OCI-LY1 (cell line): ENCODE results near the gene PIK3C2G.

Experiments used
- H2AFZ ChIP-seq: fragments of 200-600 bp; sonication (generic), shearing (Covaris generic); 2 replicates; pipeline ENCODE4 v1.6.0; 2014; ENCODE audit warnings: antibody characterized with exemption, mild to moderate bottlenecking, low read length
- H3F3A ChIP-seq: fragments of 200-600 bp; sonication (generic), shearing (Covaris generic); 2 replicates; pipeline ENCODE4 v1.6.0; 2014; ENCODE audit warnings: mild to moderate bottlenecking, antibody characterized with exemption, low read length, moderate library complexity; ENCODE audit not compliant: insufficient read depth
- H3K27ac ChIP-seq: fragments of 200-600 bp; sonication (generic); 2 replicates; pipeline ENCODE4 v1.5.1; 2014; ENCODE audit warnings: low read length, mixed run types, mild to moderate bottlenecking, low read depth; ENCODE audit not compliant: poor library complexity, severe bottlenecking
- H3K27me3 ChIP-seq: fragments of 200-600 bp; sonication (generic); 2 replicates; pipeline ENCODE4 v1.6.0; 2014; ENCODE audit warnings: antibody characterized with exemption, mild to moderate bottlenecking, low read length, moderate library complexity; ENCODE audit not compliant: insufficient read depth
- H3K36me3 ChIP-seq: fragments of 200-600 bp; sonication (generic); 2 replicates; pipeline ENCODE4 v1.6.1; 2014; ENCODE audit warnings: mild to moderate bottlenecking, antibody characterized with exemption, low read length, moderate library complexity, mixed read lengths; ENCODE audit not compliant: insufficient read depth
- H3K4me1 ChIP-seq: fragments of 200-600 bp; sonication (generic); 2 replicates; pipeline ENCODE4 v1.5.1; 2014; ENCODE audit warnings: mild to moderate bottlenecking, low read length, moderate library complexity; ENCODE audit not compliant: insufficient read depth, severe bottlenecking
- H3K4me2 ChIP-seq: fragments of 200-600 bp; sonication (generic), shearing (Covaris generic); 2 replicates; pipeline ENCODE4 v1.6.1; 2014; ENCODE audit warnings: low read length
- H3K4me3 ChIP-seq: fragments of 200-600 bp; sonication (generic); 2 replicates; pipeline ENCODE4 v1.5.1; 2014; ENCODE audit warnings: low read length, low read depth, mild to moderate bottlenecking, mixed read lengths; ENCODE audit not compliant: poor library complexity, severe bottlenecking
- H3K79me2 ChIP-seq: fragments of 200-600 bp; shearing (Covaris generic); 2 replicates; pipeline ENCODE4 v1.6.1; 2016; ENCODE audit warnings: mixed run types, low read length, mixed read lengths; ENCODE audit not compliant: insufficient read depth
- H3K9ac ChIP-seq: fragments of 200-600 bp; sonication (generic), shearing (Covaris generic); 2 replicates; pipeline ENCODE4 v1.6.1; 2014; ENCODE audit warnings: mild to moderate bottlenecking, low read length, mixed read lengths
- H3K9me2 ChIP-seq: fragments of 200-600 bp; sonication (generic), shearing (Covaris generic); 2 replicates; pipeline ENCODE4 v1.6.1; 2014; ENCODE audit warnings: low read depth, mild to moderate bottlenecking, low read length, mixed read lengths
- H3K9me3 ChIP-seq: fragments of 200-600 bp; shearing (Covaris generic); 2 replicates; pipeline ENCODE4 v1.6.1; 2014; ENCODE audit warnings: low read length, mixed read lengths
- H4K20me1 ChIP-seq: fragments of 200-600 bp; sonication (generic), shearing (Covaris generic); 2 replicates; pipeline ENCODE4 v1.6.0; 2016; ENCODE audit warnings: mild to moderate bottlenecking, low read length; ENCODE audit not compliant: insufficient read depth
- EZH2 ChIP-seq: fragments of 200-600 bp; sonication (generic), shearing (Covaris generic); IDR thresholded peaks from 2 replicates; pipeline ENCODE4 v1.8.0; 2017; ENCODE audit warnings: borderline replicate concordance, mixed run types, mild to moderate bottlenecking, antibody characterized with exemption, low read length, moderate library complexity, mixed read lengths
- TF ChIP-seq, protein P1 (sequence below): fragments of 200-600 bp; sonication (generic), shearing (Covaris generic); IDR thresholded peaks from 2 replicates; pipeline ENCODE4 v1.5.1; 2017; ENCODE audit warnings: mild to moderate bottlenecking, antibody characterized with exemption, low read length, moderate library complexity, mixed read lengths

Gene PIK3C2G

DNA sequence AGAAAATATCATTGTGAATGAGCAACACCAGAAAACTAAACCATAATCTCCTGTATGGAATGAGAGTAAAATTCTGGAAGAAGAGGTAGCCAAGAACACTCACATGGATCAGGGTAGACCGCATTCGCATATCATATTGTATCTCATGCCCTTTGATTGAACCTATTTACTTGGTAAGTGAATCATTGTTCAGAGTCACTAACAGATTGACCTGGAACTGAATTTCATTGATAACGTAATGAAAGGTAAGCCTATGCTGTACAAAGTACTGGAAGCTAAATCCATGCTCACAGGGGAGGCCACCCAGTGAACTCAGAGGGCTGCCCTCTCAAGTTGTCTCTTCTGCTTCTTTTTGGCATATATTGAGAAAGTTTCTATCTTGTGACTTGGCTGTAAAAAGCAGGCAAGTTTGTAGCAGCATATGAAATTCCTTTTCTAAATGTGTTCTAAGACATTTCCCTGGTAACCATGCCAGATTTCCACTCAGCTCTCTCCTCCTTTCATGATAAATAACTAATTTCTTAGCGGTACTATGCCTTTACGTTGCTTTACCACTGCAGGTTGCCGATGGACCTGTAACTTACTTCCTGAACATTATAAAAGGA, 385.1 kb downstream of the PIK3C2G start:
- Histone ChIP-seq H3K9me2 (no peaks in the 10 kb centered on the region), H3K27me3 (no peaks in the 10 kb centered on the region), H3K4me3 (no peak overlapping the region), H3K4me2 (no peak overlapping the region), H3K36me3 (no peaks in the 10 kb centered on the region), H3K79me2 (no peaks in the 10 kb centered on the region), H2AFZ (no peak overlapping the region), H3K9me3 (no peaks in the 10 kb centered on the region), H3K9ac (no peak overlapping the region), H3K4me1 (no peaks in the 10 kb centered on the region), H4K20me1 (no peaks in the 10 kb centered on the region), H3F3A (no peaks in the 10 kb centered on the region), H3K27ac (no peak overlapping the region)
- no peak for TF ChIP-seq EZH2
- TF ChIP-seq, protein P1, sequence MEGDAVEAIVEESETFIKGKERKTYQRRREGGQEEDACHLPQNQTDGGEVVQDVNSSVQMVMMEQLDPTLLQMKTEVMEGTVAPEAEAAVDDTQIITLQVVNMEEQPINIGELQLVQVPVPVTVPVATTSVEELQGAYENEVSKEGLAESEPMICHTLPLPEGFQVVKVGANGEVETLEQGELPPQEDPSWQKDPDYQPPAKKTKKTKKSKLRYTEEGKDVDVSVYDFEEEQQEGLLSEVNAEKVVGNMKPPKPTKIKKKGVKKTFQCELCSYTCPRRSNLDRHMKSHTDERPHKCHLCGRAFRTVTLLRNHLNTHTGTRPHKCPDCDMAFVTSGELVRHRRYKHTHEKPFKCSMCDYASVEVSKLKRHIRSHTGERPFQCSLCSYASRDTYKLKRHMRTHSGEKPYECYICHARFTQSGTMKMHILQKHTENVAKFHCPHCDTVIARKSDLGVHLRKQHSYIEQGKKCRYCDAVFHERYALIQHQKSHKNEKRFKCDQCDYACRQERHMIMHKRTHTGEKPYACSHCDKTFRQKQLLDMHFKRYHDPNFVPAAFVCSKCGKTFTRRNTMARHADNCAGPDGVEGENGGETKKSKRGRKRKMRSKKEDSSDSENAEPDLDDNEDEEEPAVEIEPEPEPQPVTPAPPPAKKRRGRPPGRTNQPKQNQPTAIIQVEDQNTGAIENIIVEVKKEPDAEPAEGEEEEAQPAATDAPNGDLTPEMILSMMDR = no peak

DNA sequence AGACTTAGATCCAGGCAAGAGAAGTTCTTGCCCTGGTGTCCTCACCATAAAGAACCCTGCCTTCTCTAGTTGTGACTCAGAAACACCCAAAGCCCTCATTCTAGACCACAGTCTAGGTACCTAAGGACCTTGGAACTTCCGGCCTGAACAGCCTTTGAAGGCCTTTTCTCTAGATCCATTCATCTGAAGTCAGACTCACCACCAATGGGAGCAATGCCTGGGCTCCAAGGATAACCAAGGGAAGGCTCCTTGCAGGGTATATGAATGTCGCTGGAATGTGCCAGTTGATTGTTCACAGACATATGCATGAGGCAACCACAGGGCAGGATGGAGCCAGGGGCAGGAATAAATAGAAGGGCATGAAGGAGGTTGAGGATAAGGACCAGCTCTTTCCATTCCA, 390.2 kb downstream of the PIK3C2G start:
- no peaks in the 10 kb centered on the region for H3K36me3 ChIP-seq
- TF ChIP-seq EZH2 = no peak
- TF ChIP-seq, protein P1 = no peak
- H3K4me2 ChIP-seq = no peak overlapping the region
- H3K9ac ChIP-seq = no peak overlapping the region
- no peak overlapping the region for H2AFZ ChIP-seq
- no peaks in the 10 kb centered on the region for H3K9me2 ChIP-seq
- no peaks in the 10 kb centered on the region for H3K4me1 ChIP-seq
- H3K4me3 ChIP-seq = no peak overlapping the region
- H3F3A ChIP-seq = no peaks in the 10 kb centered on the region
- H3K79me2 ChIP-seq = no peaks in the 10 kb centered on the region
- no peak overlapping the region for H3K27ac ChIP-seq
- no peaks in the 10 kb centered on the region for H4K20me1 ChIP-seq
- H3K27me3 ChIP-seq = no peaks in the 10 kb centered on the region
- no peaks in the 10 kb centered on the region for H3K9me3 ChIP-seq

DNA sequence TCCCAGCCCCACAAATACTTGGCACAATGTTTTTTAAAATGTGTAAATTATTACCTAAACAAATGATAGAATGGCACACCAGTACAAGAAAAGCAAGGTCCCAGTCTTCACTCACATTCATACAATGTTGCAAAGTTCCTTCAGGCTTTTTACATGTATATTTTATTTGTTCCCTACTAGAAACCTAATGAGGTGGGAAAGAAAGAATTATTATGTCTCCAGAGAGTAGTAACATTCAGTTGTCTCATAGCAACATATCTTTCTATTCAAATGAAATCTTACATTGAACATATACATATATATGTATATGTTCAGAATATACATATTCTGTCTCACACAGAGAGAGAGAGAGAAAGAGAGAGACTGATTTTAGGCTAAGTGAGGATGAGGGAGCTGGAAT, 391.3 kb downstream of the PIK3C2G start:
- no peaks in the 10 kb centered on the region for H3K9me3 ChIP-seq
- no peaks in the 10 kb centered on the region for H3K36me3 ChIP-seq
- no peaks in the 10 kb centered on the region for H4K20me1 ChIP-seq
- H3K4me3 ChIP-seq = no peak overlapping the region
- H3K4me1 ChIP-seq = no peaks in the 10 kb centered on the region
- TF ChIP-seq, protein P1 = no peak
- TF ChIP-seq EZH2 = no peak
- no peaks in the 10 kb centered on the region for H3K9me2 ChIP-seq
- H3F3A ChIP-seq = no peaks in the 10 kb centered on the region
- no peak overlapping the region for H3K4me2 ChIP-seq
- no peak overlapping the region for H2AFZ ChIP-seq
- H3K9ac ChIP-seq = no peak overlapping the region
- H3K27me3 ChIP-seq = no peaks in the 10 kb centered on the region
- no peak overlapping the region for H3K27ac ChIP-seq
- no peaks in the 10 kb centered on the region for H3K79me2 ChIP-seq
